Lower leg skin (tissue), 4 donors: ENCODE results near the gene YIF1B. TPM values are rescaled to one million over a fixed set of nuclear protein-coding genes. Genes with fewer than 3 reads are reported as not detected.

Experiments
- DNase-seq, 2 donors: peaks; one replicate each; pipeline ENCODE4 v3.0.0-alpha.2; 2019; ENCODE audit warnings: low spot score in 2 of 2
- H3K4me3 ChIP-seq: fragments of 200-600 bp; sonication (generic); 2 replicates; pipeline ENCODE4 v1.5.1; 2017; ENCODE audit warnings: mild to moderate bottlenecking, low read depth; ENCODE audit not compliant: poor library complexity, severe bottlenecking
- CTCF ChIP-seq, 3 donors: fragments of 450-650 bp; IDR thresholded peaks; one replicate each; pipeline ENCODE4 v1.5.1; 2016; ENCODE audit warnings: antibody characterized with exemption in 3 of 3, mild to moderate bottlenecking in 3 of 3, moderate library complexity in 2 of 3
- POLR2A ChIP-seq, 2 donors: fragments of 450-650 bp; IDR thresholded peaks; one replicate each; pipeline ENCODE4 v1.6.1; 2016 to 2017; ENCODE audit warnings: antibody characterized with exemption in 2 of 2, mild to moderate bottlenecking in 1 of 2, moderate library complexity in 1 of 2
- WGBS, 2 donors: methylation state at CpG; one replicate each; pipeline ENCODE4 v1.1.5; 2018; 5-methylcytosine and 5-hydroxymethylcytosine counted together
- intact Hi-C: fragments of 100-400 bp; cut with DNase I; formaldehyde crosslinking; loops from one replicate; pipeline ENCODE4 v1.15.0; 2023; ENCODE audit warnings: low total_unique reads
- total RNA-seq, 4 donors: library from RNA; depleted of rRNA; stranded (reverse); fragments of >200 nt; gene quantifications; one replicate each; pipeline ENCODE4 v1.1.0, GENCODE V29; 2016

YIF1B gene
- total RNA-seq, 4 donors from 2014 or later: 14.1 to 38.5 (median 25.5) TPM

DNA sequence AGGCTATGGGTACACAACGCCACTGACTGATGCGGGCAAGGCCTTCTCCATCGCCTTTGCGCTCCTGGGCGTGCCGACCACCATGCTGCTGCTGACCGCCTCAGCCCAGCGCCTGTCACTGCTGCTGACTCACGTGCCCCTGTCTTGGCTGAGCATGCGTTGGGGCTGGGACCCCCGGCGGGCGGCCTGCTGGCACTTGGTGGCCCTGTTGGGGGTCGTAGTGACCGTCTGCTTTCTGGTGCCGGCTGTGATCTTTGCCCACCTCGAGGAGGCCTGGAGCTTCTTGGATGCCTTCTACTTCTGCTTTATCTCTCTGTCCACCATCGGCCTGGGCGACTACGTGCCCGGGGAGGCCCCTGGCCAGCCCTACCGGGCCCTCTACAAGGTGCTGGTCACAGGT, 10.8 kb upstream of the YIF1B start:
- 91 to 94% methylated on average over 21 to 22 of the region's 22 CpGs for WGBS, 2 donors
- no peak for DNase-seq
- intact Hi-C loops: loop anchor here (5.0 kb wide), 1 partner anchor 319 kb away; no protein-coding TSS in a partner anchor
- H3K4me3 ChIP-seq: no peak overlapping the region
- no peak for TF ChIP-seq POLR2A (IDR thresholded peaks at IDR 0.05)
- TF ChIP-seq CTCF (IDR thresholded peaks at IDR 0.05): no peak

DNA sequence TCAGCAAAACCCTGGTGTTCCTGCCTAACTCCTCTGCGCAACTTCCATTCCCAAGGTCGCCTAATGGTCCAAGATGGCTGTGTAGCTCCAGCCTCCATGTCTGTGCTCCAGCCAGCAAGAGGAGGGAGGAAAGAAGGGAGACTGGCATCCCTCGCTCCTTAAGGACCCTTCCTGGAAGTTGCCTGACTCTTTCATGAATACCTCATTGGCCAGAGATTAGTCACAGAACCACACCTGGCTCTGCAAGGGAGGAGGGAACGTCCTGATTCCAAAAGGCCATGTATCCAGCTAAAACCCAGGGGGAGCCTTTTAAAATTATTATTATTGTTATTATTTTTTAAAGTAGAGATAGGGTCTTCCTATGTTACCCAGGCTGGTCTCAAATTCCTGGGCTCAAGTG, 8.7 kb upstream of the YIF1B start:
- no peak for DNase-seq
- intact Hi-C loops: no loop called here
- 75 to 77% methylated on average over 4 of the region's 4 CpGs for WGBS, 2 donors
- TF ChIP-seq POLR2A (IDR thresholded peaks at IDR 0.05) (no peak), CTCF (IDR thresholded peaks at IDR 0.05) (no peak)
- no peak overlapping the region for H3K4me3 ChIP-seq

- no peak overlapping the region for H3K4me3 ChIP-seq
- no peak for DNase-seq
- TF ChIP-seq POLR2A (IDR thresholded peaks at IDR 0.05) (no peak), CTCF (IDR thresholded peaks at IDR 0.05) (no peak)
- WGBS, 2 donors: 55 to 56% methylated on average over 7 of the region's 7 CpGs
- intact Hi-C loops: no loop called here
Measured at GRCh38 chr19:38323291-38323690, 7.5 kb upstream of the YIF1B start.

GRCh38 chr19:38321646-38322196, 6.0 kb upstream of the YIF1B start:
- TF ChIP-seq POLR2A (IDR thresholded peaks at IDR 0.05) (no peak), CTCF (IDR thresholded peaks at IDR 0.05) (no peak)
- WGBS, 2 donors: 31 to 32% methylated on average over 11 of the region's 11 CpGs
- intact Hi-C loops: no loop called here

DNA sequence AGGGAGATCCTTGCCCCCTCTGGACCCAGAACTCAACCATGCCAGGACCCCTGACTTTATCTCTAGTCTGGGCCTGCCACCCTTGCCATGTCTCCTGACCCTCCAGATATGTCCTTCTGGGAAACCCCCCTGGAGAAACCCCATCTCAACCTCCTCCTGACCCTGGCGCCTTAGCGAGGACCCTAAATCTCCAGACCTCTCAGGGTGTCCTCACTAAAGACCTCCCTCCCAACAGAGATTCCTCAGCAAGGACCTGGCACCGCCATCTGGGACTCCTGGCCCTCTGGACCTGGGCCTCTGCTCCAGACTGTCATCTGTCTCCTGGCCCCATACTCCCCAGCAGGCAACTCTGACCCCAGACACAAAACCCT, 5.2 kb upstream of the YIF1B start:
- TF ChIP-seq CTCF (IDR thresholded peaks at IDR 0.05): no peak
- no peak for TF ChIP-seq POLR2A (IDR thresholded peaks at IDR 0.05)
- 80 to 90% methylated on average over 3 of the region's 3 CpGs for WGBS, 2 donors
- intact Hi-C loops: no loop called here
- H3K4me3 ChIP-seq: no peak overlapping the region
- DNase-seq: no peak

More at GRCh38 chr19:38321646-38322196, 6.0 kb upstream of the YIF1B start:
- no peak overlapping the region for H3K4me3 ChIP-seq
- no peak for DNase-seq
